ENCODE data around the gene AFAP1L1.

Gene AFAP1L1

DNA sequence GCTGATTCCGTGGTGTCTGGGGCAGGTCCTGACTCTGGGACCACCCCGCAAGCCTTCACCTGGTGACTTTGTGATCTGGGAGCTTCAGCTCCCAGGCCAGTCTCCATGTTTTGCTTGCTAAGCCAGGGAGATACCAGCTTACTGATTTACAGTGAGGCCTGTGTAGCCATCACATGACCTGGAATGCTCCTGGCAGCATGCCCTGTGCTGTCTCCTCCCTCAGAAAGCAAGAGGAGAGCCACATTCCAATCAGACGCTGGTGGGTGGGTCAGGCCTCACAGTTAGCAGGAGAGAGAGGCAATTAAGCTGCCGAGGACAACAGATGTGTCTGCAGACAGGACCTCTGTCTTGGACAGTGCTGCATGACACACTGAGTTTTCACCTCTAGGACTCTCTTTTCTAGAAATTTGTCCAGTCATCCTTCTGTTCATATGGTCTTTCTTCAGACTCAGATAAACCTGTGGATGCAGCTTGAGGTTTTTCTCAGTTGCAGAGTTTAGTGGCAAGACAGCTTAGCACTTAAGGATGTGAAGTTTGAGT is 49.2 kb downstream of the AFAP1L1 start:
- Histone ChIP-seq H3K9me3 (replicated peaks in 1 of 2; ENCODE audit: control insufficient read depth in 2 of 2, insufficient read depth in 1 of 2, low read depth in 1 of 2, low read length in 2 of 2) (no peaks in the 10 kb centered on the region), H3K4ac (ENCODE audit: low read length) (no peak overlapping the region), H4K91ac (ENCODE audit: low read depth, low read length, poor library complexity) (no peak overlapping the region), H2BK120ac (ENCODE audit: low read depth, low read length) (no peak overlapping the region), H2BK15ac (ENCODE audit: low read length) (no peak overlapping the region), H2BK12ac (ENCODE audit: low read length) (no peak overlapping the region), H3K27ac (replicated peaks; ENCODE audit: low read length) (no peak overlapping the region), H2BK5ac (ENCODE audit: low read length) (no peak overlapping the region), H3K27me3 (ENCODE audit: control insufficient read depth in 3 of 3, insufficient read depth in 3 of 3, low read depth in 1 of 3, low read length in 3 of 3) (no peaks in the 10 kb centered on the region), H3K4me2 (ENCODE audit: insufficient read depth, low read length, poor library complexity, severe bottlenecking) (no peak overlapping the region), H3K4me1 (ENCODE audit: control insufficient read depth in 2 of 2, insufficient read depth in 1 of 2, low read depth in 1 of 2, low read length in 2 of 2) (peaks cover 0 to 7% of the 10 kb centered on the region in 2 donors), H3K4me3 (ENCODE audit: low read length in 2 of 2) (no peak overlapping the region), H4K8ac (ENCODE audit: low read depth, low read length) (no peak overlapping the region), H3K9ac (ENCODE audit: low read depth, low read length, poor library complexity) (no peak overlapping the region), H2AFZ (ENCODE audit: low read length) (peak overlapping the region; percentile 80), H2AK5ac (ENCODE audit: low read depth, low read length) (no peak overlapping the region), H3K18ac (ENCODE audit: low read length) (peak overlapping the region; percentile 41), H3K79me1 (ENCODE audit: low read depth, low read length) (no peaks in the 10 kb centered on the region), H3K23ac (ENCODE audit: low read depth, low read length, poor library complexity) (no peak overlapping the region), H3K14ac (ENCODE audit: low read length) (no peak overlapping the region), H3K36me3 (replicated peaks in 1 of 2; ENCODE audit: control insufficient read depth in 2 of 2, insufficient read depth in 2 of 2, low read length in 2 of 2) (no peaks in the 10 kb centered on the region)
- peak; percentile 18 for DNase-seq (ENCODE audit: low spot score)
- no CpG with 5 or more reads among the region's 4 CpGs for WGBS, 2 donors (ENCODE audit: extremely low coverage in 2 of 2, insufficient read length in 2 of 2, insufficient replicate concordance in 1 of 2)

DNA sequence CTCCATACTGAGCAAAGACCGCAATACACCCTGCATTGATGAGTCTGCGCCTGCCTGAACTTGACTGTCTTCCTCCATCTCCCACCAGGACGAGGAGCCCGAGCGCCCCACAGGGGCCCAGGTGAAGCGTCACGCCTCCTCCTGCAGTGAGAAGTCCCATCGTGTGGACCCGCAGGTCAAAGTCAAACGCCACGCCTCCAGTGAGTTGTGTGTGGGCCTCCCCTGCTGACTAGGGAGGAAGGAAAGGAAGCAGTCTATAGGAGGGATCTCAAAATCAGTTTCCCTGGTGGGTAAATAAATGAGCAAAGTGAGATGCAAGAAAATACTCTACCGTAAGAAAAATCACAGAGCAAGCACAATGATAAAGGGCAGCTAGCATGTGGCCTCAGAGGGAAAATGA is 50.9 kb downstream of the AFAP1L1 start:
- Histone ChIP-seq H2BK15ac (ENCODE audit: low read length) (peak overlapping the region; percentile 38), H3K4ac (ENCODE audit: low read length) (no peak overlapping the region), H4K8ac (ENCODE audit: low read depth, low read length) (no peak overlapping the region), H3K4me3 (ENCODE audit: low read length in 2 of 2) (no peak overlapping the region), H4K91ac (ENCODE audit: low read depth, low read length, poor library complexity) (no peak overlapping the region), H2BK12ac (ENCODE audit: low read length) (no peak overlapping the region), H3K4me1 (ENCODE audit: control insufficient read depth in 2 of 2, insufficient read depth in 1 of 2, low read depth in 1 of 2, low read length in 2 of 2) (peaks cover 0 to 7% of the 10 kb centered on the region in 2 donors), H3K27me3 (ENCODE audit: control insufficient read depth in 3 of 3, insufficient read depth in 3 of 3, low read depth in 1 of 3, low read length in 3 of 3) (no peaks in the 10 kb centered on the region), H3K36me3 (replicated peaks in 1 of 2; ENCODE audit: control insufficient read depth in 2 of 2, insufficient read depth in 2 of 2, low read length in 2 of 2) (no peaks in the 10 kb centered on the region), H3K4me2 (ENCODE audit: insufficient read depth, low read length, poor library complexity, severe bottlenecking) (no peak overlapping the region), H3K9ac (ENCODE audit: low read depth, low read length, poor library complexity) (peak overlapping the region; percentile 25), H2BK120ac (ENCODE audit: low read depth, low read length) (no peak overlapping the region), H2BK5ac (ENCODE audit: low read length) (no peak overlapping the region), H2AK5ac (ENCODE audit: low read depth, low read length) (peak overlapping the region; percentile 51), H3K23ac (ENCODE audit: low read depth, low read length, poor library complexity) (no peak overlapping the region), H3K79me1 (ENCODE audit: low read depth, low read length) (no peaks in the 10 kb centered on the region), H3K18ac (ENCODE audit: low read length) (no peak overlapping the region), H3K14ac (ENCODE audit: low read length) (peak overlapping the region; percentile 47), H3K9me3 (replicated peaks in 1 of 2; ENCODE audit: control insufficient read depth in 2 of 2, insufficient read depth in 1 of 2, low read depth in 1 of 2, low read length in 2 of 2) (no peaks in the 10 kb centered on the region), H2AFZ (ENCODE audit: low read length) (no peak overlapping the region), H3K27ac (replicated peaks; ENCODE audit: low read length) (no peak overlapping the region)
- DNase-seq (ENCODE audit: low spot score): no peak
- no CpG with 5 or more reads among the region's 12 CpGs for WGBS, 2 donors (ENCODE audit: extremely low coverage in 2 of 2, insufficient read length in 2 of 2, insufficient replicate concordance in 1 of 2)

DNA sequence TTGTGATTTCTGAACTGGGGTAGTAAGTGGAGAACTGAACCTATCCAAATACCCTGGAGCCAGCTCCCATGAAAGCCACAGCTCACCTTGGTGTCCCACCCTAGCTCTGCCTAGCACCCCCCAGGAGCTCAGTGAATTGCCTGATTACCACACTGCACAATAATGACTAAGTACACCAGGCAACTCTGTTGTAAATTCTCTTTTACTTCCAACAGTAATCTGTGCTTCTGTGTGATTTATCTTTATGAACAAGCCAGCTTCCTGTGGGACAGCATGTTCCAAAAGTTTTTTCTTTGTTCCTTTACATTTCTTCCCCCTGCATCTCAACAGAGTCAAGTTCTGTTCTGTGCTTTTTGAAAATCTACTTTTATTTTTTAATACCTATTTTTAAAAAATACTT is 51.6 kb downstream of the AFAP1L1 start:
- Histone ChIP-seq H3K27me3 (ENCODE audit: control insufficient read depth in 3 of 3, insufficient read depth in 3 of 3, low read depth in 1 of 3, low read length in 3 of 3) (no peaks in the 10 kb centered on the region), H3K23ac (ENCODE audit: low read depth, low read length, poor library complexity) (no peak overlapping the region), H4K8ac (ENCODE audit: low read depth, low read length) (no peak overlapping the region), H2BK5ac (ENCODE audit: low read length) (no peak overlapping the region), H3K14ac (ENCODE audit: low read length) (no peak overlapping the region), H3K9ac (ENCODE audit: low read depth, low read length, poor library complexity) (no peak overlapping the region), H2BK120ac (ENCODE audit: low read depth, low read length) (no peak overlapping the region), H3K18ac (ENCODE audit: low read length) (no peak overlapping the region), H2BK12ac (ENCODE audit: low read length) (no peak overlapping the region), H2AK5ac (ENCODE audit: low read depth, low read length) (no peak overlapping the region), H4K91ac (ENCODE audit: low read depth, low read length, poor library complexity) (no peak overlapping the region), H3K4me3 (ENCODE audit: low read length in 2 of 2) (no peak overlapping the region), H3K4me1 (ENCODE audit: control insufficient read depth in 2 of 2, insufficient read depth in 1 of 2, low read depth in 1 of 2, low read length in 2 of 2) (peaks cover 0 to 7% of the 10 kb centered on the region in 2 donors), H3K27ac (replicated peaks; ENCODE audit: low read length) (no peak overlapping the region), H3K36me3 (replicated peaks in 1 of 2; ENCODE audit: control insufficient read depth in 2 of 2, insufficient read depth in 2 of 2, low read length in 2 of 2) (no peaks in the 10 kb centered on the region), H2BK15ac (ENCODE audit: low read length) (no peak overlapping the region), H2AFZ (ENCODE audit: low read length) (no peak overlapping the region), H3K4me2 (ENCODE audit: insufficient read depth, low read length, poor library complexity, severe bottlenecking) (no peak overlapping the region), H3K79me1 (ENCODE audit: low read depth, low read length) (no peaks in the 10 kb centered on the region), H3K4ac (ENCODE audit: low read length) (no peak overlapping the region), H3K9me3 (replicated peaks in 1 of 2; ENCODE audit: control insufficient read depth in 2 of 2, insufficient read depth in 1 of 2, low read depth in 1 of 2, low read length in 2 of 2) (no peaks in the 10 kb centered on the region)
- DNase-seq (ENCODE audit: low spot score): no peak

DNA sequence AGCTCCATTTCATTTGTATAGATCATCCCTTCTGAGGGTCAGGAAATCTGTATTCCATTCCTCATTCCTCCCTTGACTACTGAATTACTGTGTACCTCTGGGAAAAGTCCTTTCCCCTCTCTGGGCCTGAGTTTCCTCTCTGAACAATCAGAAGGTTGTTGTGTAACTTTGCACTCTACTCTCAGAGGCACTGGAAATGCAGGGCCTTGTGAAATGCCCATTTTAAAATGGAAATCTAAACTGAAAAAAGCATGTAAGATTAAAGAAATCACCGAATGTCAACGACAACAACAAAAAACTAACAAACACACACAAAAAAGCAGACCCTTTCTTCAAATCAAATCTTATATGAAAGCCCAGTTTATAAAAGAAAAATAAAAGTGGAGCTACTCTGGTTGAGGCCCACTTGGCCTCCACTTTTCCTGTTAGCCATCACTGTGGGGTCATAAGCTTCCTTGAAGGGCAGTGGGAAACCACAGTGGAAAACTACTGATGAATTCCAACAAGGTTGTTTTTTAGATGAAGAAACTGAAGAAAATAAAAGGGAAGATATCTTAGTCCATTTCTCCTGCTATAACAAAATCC is 52.1 kb downstream of the AFAP1L1 start:
- Histone ChIP-seq H3K27ac (replicated peaks; ENCODE audit: low read length) (no peak overlapping the region), H2AFZ (ENCODE audit: low read length) (no peak overlapping the region), H3K23ac (ENCODE audit: low read depth, low read length, poor library complexity) (no peak overlapping the region), H2BK12ac (ENCODE audit: low read length) (no peak overlapping the region), H3K4me1 (ENCODE audit: control insufficient read depth in 2 of 2, insufficient read depth in 1 of 2, low read depth in 1 of 2, low read length in 2 of 2) (peaks cover 0 to 7% of the 10 kb centered on the region in 2 donors), H3K18ac (ENCODE audit: low read length) (no peak overlapping the region), H3K27me3 (ENCODE audit: control insufficient read depth in 3 of 3, insufficient read depth in 3 of 3, low read depth in 1 of 3, low read length in 3 of 3) (no peaks in the 10 kb centered on the region), H3K4me3 (ENCODE audit: low read length in 2 of 2) (no peak overlapping the region), H2AK5ac (ENCODE audit: low read depth, low read length) (no peak overlapping the region), H2BK5ac (ENCODE audit: low read length) (no peak overlapping the region), H4K91ac (ENCODE audit: low read depth, low read length, poor library complexity) (no peak overlapping the region), H3K4me2 (ENCODE audit: insufficient read depth, low read length, poor library complexity, severe bottlenecking) (no peak overlapping the region), H2BK15ac (ENCODE audit: low read length) (no peak overlapping the region), H3K36me3 (replicated peaks in 1 of 2; ENCODE audit: control insufficient read depth in 2 of 2, insufficient read depth in 2 of 2, low read length in 2 of 2) (no peaks in the 10 kb centered on the region), H3K79me1 (ENCODE audit: low read depth, low read length) (no peaks in the 10 kb centered on the region), H3K14ac (ENCODE audit: low read length) (no peak overlapping the region), H4K8ac (ENCODE audit: low read depth, low read length) (no peak overlapping the region), H3K4ac (ENCODE audit: low read length) (no peak overlapping the region), H2BK120ac (ENCODE audit: low read depth, low read length) (no peak overlapping the region), H3K9me3 (replicated peaks in 1 of 2; ENCODE audit: control insufficient read depth in 2 of 2, insufficient read depth in 1 of 2, low read depth in 1 of 2, low read length in 2 of 2) (no peaks in the 10 kb centered on the region), H3K9ac (ENCODE audit: low read depth, low read length, poor library complexity) (no peak overlapping the region)
- WGBS, 2 donors (ENCODE audit: extremely low coverage in 2 of 2, insufficient read length in 2 of 2, insufficient replicate concordance in 1 of 2): no CpG with 5 or more reads among the region's 2 CpGs
- DNase-seq (ENCODE audit: low spot score): no peak
